Measurements from ENCODE around the gene PLIN4.

Gene PLIN4

GRCh38 chr19:4524808-4525562 is 6.7 kb upstream of the PLIN4 start:
- DNase-seq, result peak; percentile 62 to 70

DNA sequence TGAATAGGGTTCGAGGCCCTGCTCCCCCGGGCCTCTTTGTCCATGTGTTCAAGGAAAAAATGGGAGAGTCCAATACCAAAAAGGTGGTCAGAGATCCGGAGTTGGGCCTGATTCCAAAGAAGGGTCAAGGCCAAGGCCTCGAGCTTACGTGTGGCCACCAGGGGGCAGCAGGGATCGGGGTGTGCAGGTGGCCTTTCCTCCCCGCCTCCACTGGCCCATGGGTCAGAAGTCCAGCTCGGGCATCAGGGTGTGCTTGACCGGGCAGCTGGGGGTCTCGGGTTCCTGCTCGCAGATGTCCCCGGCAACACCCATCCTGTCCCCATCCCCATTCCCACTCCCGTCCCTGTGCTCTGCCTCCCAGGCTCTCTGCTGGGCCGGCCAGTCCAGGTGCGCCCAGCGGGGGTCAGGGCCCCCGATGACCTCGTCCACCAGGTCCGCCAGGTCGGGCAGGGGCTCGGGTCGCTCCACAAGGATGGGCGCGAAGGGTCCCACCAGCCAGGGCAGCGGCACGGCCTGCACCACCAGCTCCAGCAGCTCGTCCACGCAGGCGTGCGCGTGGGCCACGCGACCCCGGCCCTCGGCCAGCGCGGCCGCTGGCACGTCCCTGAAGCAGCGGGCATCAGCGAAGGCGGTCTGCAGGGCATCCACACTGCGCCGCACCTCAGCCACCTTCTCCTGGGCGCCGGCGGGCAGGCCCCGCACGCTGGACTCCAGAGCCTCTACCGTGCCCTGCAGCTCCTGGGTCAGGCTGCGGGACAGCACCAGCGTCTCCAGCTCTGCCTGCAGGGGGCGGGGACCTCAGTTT is 5.2 kb upstream of the PLIN4 start:
- DNase-seq, result no peak

DNA sequence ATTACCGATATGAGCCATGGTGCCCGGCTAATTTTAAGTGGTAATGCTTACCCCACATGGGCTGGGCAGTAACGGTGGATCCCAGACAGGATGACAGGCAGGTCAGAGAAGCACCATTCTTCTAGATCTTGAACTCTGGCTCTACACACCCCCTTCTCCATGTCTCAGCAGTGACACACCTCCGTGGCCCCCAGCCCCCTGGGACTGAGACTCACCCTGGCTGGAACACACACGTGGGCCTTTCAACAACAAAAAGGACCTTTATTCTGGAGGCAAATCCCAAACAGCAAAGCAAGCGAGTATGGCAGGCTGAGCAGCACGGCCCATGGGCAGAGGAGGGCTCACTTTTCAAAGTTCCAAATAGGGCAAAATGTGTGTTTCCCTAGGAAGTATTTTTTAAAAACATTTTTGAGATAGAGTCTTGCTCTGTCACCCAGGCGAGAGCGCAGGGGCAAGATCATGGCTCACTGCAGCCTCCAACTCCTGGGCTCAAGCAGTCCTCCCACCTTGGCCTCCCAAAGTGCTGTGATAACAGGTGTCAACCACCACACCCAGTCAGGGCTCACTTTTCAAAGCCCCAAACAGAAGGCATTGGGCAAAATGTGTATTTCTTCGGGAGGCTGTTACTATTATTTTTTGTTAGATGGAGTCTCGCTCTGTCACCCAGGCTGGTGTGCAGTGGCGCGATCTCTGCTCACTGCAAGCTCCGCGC is 4.2 kb upstream of the PLIN4 start:
- no peak for DNase-seq

DNA sequence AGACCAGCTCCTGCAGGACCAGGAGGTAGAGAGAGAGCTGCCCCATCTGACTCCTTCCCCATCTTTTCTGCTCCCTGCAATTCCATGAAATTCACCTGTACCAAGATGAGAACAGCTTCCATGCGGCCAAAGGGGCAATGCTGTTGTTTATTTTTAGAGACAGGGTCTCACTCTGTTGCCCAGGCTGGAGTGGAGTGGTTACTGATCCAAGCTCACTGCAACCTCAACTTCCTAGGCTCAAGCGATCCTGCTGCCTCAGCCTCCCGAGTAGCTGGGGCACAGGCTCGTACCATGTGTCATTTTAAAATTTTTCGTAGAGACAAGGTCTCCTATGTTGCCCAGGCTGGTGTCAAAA is 3.6 kb upstream of the PLIN4 start:
- DNase-seq, result no peak

DNA sequence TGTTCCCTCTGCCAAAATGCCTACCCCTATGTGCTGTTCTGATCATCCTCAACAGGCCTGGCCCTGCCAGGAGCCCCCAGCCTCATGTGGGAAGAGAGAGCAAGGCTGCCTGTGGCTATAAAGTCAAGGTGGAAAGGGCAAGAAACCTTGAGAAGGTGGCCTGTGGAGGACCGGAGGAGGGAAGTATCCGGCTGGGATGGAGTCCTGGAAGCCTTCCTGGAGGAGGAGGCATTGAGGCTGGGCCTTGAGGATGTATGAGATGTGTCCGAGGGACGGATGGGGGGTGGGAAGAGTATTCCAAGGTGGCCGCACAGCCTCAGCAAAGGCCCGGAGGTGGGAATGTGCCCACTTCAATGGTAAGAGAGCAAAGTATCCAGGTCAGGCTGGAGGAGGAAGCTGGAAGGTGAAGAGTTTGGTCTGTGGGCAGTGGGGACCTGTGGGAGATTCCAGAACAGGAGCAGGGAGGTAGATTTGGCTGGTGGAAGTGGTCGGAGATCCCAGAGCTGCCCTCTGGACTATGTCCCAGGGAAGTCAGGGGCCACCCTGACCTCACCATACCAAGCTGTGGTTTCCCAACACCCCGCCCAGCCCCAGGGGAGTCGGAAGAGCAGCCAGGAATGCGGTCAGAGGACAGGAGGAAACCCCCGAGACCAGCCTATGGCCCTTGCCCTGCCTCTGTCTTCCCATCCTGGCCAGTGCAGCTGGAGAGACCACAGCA is 3.0 kb upstream of the PLIN4 start:
- DNase-seq, result no peak

DNA sequence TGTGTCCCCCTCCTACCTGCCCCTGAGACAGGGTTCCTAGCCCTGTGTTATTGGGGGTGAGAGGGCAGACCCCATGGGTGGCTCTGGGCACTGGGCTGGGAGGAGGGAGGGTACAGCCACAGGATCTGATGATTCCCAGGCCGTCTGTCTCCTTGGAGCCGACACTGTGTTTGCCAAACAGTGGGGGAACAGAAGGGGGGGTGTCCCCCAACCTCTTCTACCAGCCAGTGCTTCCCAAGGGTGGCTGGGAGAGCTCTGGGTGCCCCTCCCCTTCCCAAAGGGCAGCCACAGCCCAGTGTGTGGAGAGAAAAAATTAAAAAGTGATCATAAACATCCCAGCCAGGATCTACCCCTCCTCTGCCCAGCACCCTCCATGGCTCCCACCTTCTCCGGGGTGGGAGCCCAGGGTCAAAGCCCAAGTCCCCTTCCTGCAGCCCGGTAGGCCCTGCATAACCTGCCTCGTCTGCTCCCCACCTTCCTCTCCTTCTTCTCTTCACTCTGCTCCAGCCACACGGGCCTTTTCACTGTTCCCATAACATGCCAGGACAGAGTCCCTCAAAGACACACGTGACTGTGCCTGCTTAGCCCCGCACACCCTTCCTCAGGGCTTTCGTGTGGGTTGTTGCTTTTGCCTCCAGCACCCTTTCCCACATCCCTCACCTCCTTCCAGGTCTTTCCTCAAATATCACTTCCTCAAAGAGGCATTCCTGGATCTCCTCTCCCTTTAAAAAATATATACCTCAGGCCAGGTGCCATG is 1.4 kb upstream of the PLIN4 start:
- no peak for DNase-seq

- no peak for DNase-seq
Observed at GRCh38 chr19:4519172-4519496, 848 bp upstream of the PLIN4 start.

- no peak for DNase-seq
Observed at GRCh38 chr19:4517451-4518057, 732 bp downstream of the PLIN4 start.

DNA sequence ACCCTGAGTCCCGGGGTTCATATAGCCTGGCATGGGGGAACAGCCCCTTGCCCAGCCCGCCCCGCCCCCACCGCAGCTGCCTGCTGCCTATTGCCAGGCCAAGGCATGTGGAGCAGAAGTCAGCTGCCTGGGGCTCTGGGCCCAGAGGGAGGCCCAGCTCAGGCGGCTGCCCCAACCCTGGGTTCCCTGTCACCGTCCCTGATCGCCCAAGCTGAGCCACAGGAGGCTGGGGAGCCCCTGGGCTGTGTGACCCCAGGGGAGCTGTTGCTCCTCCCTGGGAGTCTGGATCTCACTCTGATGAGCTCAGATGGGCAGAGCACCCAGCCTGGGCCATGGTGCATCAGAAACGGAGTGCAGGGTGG is 1.4 kb downstream of the PLIN4 start:
- DNase-seq, result no peak

GRCh38 chr19:4516199-4516938 is 1.9 kb downstream of the PLIN4 start:
- DNase-seq, result no peak

DNA sequence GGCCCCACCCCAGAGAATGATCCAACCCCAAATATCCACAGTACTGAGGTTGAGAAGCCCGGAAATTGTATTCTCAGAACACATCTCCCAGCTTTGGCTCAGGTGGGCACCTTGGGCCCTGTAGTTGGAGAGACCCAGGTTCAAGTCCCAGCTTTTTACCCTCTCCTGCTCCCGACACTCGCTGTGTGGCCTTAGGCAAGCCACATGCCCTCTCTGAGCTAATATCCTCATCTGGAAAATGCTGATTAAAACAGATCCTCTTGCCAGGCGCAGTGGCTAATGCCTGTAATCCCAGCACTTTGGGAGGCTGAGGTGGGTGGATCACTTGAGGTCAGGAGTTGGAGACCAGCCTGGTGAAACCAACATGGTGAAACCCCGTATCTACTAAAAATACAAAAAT is 2.6 kb downstream of the PLIN4 start:
- DNase-seq, result no peak

- DNase-seq, result no peak
Observed at GRCh38 chr19:4513248-4513647, 5.0 kb downstream of the PLIN4 start.

- no peak for DNase-seq
Observed at GRCh38 chr19:4512070-4512469, 6.2 kb downstream of the PLIN4 start.

DNA sequence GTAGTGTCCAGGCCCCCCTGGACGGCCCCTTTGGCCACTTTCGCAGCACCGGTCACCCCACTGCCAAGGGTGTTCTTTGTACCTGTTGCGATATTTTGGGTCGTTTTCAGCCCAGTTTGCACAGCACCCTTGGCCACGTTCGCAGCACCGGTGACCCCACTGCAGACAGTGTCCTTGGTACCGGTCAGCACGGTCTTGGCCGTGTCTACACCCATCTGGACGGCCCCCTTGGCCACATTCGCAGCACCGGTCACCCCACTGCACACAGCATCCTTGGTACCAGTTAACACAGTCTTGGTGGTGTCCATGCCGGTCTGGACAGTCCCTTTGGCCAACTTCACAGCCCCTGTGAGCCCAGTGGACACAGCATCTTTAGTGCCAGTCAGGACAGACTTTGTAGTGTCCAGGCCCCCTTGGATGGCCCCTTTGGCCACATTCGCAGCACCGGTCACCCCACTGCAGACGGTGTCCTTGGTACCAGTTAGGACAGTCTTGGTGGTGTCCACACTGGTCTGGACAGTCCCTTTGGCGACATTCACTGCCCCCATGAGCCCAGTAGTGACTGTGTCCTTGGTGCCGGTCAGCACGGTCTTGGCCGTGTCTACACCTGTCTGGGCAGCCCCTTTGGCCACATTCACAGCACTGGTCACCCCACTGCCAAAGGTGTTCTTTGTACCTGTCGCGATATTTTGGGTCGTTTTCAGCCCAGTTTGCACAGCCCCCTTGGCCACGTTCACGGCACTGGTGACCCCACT is 6.8 kb downstream of the PLIN4 start:
- no peak for DNase-seq

GRCh38 chr19:4510435-4511255 is 7.6 kb downstream of the PLIN4 start:
- no peak for DNase-seq

DNA sequence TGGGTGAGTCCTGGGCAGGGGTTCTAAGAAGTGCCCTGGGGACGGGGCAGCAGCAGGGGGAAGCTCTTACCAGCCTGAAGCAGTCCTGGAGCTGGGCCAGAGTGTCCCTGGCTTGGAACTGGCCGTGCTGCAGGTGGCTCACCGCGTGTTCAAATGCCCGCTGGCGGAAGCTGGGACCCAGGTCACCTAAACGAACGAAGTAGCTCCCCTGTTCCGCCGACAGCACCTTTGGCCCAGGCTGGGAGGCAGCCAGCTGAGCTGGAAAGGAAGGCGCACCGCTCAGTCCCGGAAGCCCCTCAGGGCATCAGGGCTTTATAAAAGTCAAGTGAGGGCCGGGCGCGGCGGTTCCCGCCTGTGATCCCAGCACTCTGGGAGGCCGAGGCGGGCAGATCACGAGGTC is 9.6 kb downstream of the PLIN4 start:
- no peak for DNase-seq

- DNase-seq, result no peak
Observed at GRCh38 chr19:4507804-4508203, 10.5 kb downstream of the PLIN4 start.

GRCh38 chr19:4507150-4507452 is 11.2 kb downstream of the PLIN4 start:
- DNase-seq, result no peak

GRCh38 chr19:4506449-4507149 is 11.7 kb downstream of the PLIN4 start:
- no peak for DNase-seq

Measured in activated CD4-positive, alpha-beta T cell treated with anti-CD3 and anti-CD28 coated beads, Interleukin-2, amount 50 U/mL, for 4 hours (primary cell).